H9 (cell line): ENCODE results near the gene CFAP97D2. TPM values are rescaled to one million over a fixed set of nuclear protein-coding genes. Genes with fewer than 3 reads are reported as not detected.

Experiments
- DNase-seq: peaks from one replicate; pipeline ENCODE4 v3.0.0-alpha.2; 2017
- H2AFZ ChIP-seq: one replicate; pipeline ENCODE4 v1.6.1; 2013; ENCODE audit warnings: mild to moderate bottlenecking, low read length, control low read depth, moderate library complexity
- H2AK5ac ChIP-seq: 2 replicates; pipeline ENCODE4 v1.6.1; 2013; ENCODE audit warnings: low read length, control low read depth, mixed read lengths; ENCODE audit not compliant: insufficient read length
- H2BK120ac ChIP-seq: one replicate; pipeline ENCODE4 v1.6.1; 2013; ENCODE audit warnings: low read depth, mild to moderate bottlenecking, low read length, control low read depth, inconsistent platforms; ENCODE audit not compliant: poor library complexity, severe bottlenecking
- H2BK12ac ChIP-seq: 2 replicates; pipeline ENCODE4 v1.6.1; 2013; ENCODE audit warnings: low read length, control low read depth, mixed read lengths, low read depth; ENCODE audit not compliant: insufficient read length
- H2BK15ac ChIP-seq: 2 replicates; pipeline ENCODE4 v1.6.1; 2013; ENCODE audit warnings: low read depth, low read length, control low read depth
- H2BK20ac ChIP-seq: one replicate; pipeline ENCODE4 v1.6.1; 2013; ENCODE audit warnings: low read depth, mild to moderate bottlenecking, low read length, control low read depth, inconsistent platforms; ENCODE audit not compliant: poor library complexity, severe bottlenecking
- H2BK5ac ChIP-seq: 2 replicates; pipeline ENCODE4 v1.6.1; 2013; ENCODE audit warnings: low read length, control low read depth, mixed read lengths; ENCODE audit not compliant: insufficient read length
- H3K14ac ChIP-seq: 2 replicates; pipeline ENCODE4 v1.6.1; 2013; ENCODE audit warnings: low read length, control low read depth; ENCODE audit not compliant: insufficient read depth
- H3K18ac ChIP-seq: 2 replicates; pipeline ENCODE4 v1.6.1; 2013; ENCODE audit warnings: low read depth, mild to moderate bottlenecking, mixed read lengths, low read length, control low read depth; ENCODE audit not compliant: insufficient read length
- H3K23ac ChIP-seq: 2 replicates; pipeline ENCODE4 v1.6.1; 2013; ENCODE audit warnings: low read length, control low read depth, mixed read lengths, low read depth; ENCODE audit not compliant: insufficient read length
- H3K23me2 ChIP-seq: 2 replicates; pipeline ENCODE4 v1.6.1; 2013; ENCODE audit warnings: low read depth, mild to moderate bottlenecking, mixed read lengths, low read length, control low read depth; ENCODE audit not compliant: insufficient read length, poor library complexity, severe bottlenecking
- H3K27ac ChIP-seq: 2 replicates; pipeline ENCODE4 v1.5.1; 2013; ENCODE audit warnings: low read length, control low read depth, mixed read lengths, low read depth; ENCODE audit not compliant: insufficient read length
- H3K27me3 ChIP-seq: 2 replicates; pipeline ENCODE4 v1.6.1; 2013; ENCODE audit warnings: low read length, control low read depth, inconsistent platforms; ENCODE audit not compliant: insufficient read depth
- H3K4ac ChIP-seq: 2 replicates; pipeline ENCODE4 v1.6.1; 2013; ENCODE audit warnings: low read depth, mild to moderate bottlenecking, control low read depth, inconsistent platforms, low read length, moderate library complexity
- H3K4me1 ChIP-seq: 2 replicates; pipeline ENCODE4 v1.6.1; 2013; ENCODE audit warnings: low read length, control low read depth, inconsistent platforms; ENCODE audit not compliant: insufficient read depth
- H3K4me2 ChIP-seq: 2 replicates; pipeline ENCODE4 v1.6.1; 2013; ENCODE audit warnings: low read length, control low read depth, mixed read lengths; ENCODE audit not compliant: insufficient read length, insufficient read depth
- H3K56ac ChIP-seq: 2 replicates; pipeline ENCODE4 v1.6.1; 2013; ENCODE audit warnings: low read depth, mild to moderate bottlenecking, mixed read lengths, low read length, control low read depth; ENCODE audit not compliant: insufficient read length
- H3K79me1 ChIP-seq: 2 replicates; pipeline ENCODE4 v1.6.1; 2013; ENCODE audit warnings: low read depth, mild to moderate bottlenecking, moderate library complexity, low read length, control low read depth, inconsistent platforms; ENCODE audit not compliant: insufficient read depth, poor library complexity, severe bottlenecking
- H3K79me2 ChIP-seq: 2 replicates; pipeline ENCODE4 v1.6.1; 2013; ENCODE audit warnings: low read length, control low read depth, inconsistent platforms; ENCODE audit not compliant: insufficient read depth
- H3K9ac ChIP-seq: 2 replicates; pipeline ENCODE4 v1.6.1; 2013; ENCODE audit warnings: low read length, control low read depth, mixed read lengths; ENCODE audit not compliant: insufficient read length; ENCODE audit errors: extremely low read depth
- H3K9me3 ChIP-seq: one replicate; pipeline ENCODE4 v1.6.1; 2013; ENCODE audit warnings: low read depth, low read length, inconsistent platforms; ENCODE audit not compliant: control insufficient read depth
- H3T11ph ChIP-seq: one replicate; pipeline ENCODE4 v1.6.1; 2013; ENCODE audit warnings: mild to moderate bottlenecking, low read length, control low read depth, inconsistent platforms
- H4K20me1 ChIP-seq: one replicate; pipeline ENCODE4 v1.6.1; 2013; ENCODE audit not compliant: control insufficient read depth, insufficient read length, insufficient read depth
- H4K5ac ChIP-seq: 2 replicates; pipeline ENCODE4 v1.6.1; 2013; ENCODE audit warnings: low read depth, mild to moderate bottlenecking, mixed read lengths, low read length, control low read depth; ENCODE audit not compliant: insufficient read length
- H4K8ac ChIP-seq: replicated peaks from 2 replicates; pipeline ENCODE4 v1.6.1; 2013; ENCODE audit warnings: low read length, control low read depth, mixed read lengths, low read depth; ENCODE audit not compliant: insufficient read length
- H4K91ac ChIP-seq: 2 replicates; pipeline ENCODE4 v1.6.1; 2013; ENCODE audit warnings: low read depth, mild to moderate bottlenecking, moderate library complexity, mixed read lengths, low read length, control low read depth; ENCODE audit not compliant: insufficient read length
- H3K27ac Mint-ChIP-seq, 3 experiments: 2 replicates in 2 of 3; 3 replicates in 1 of 3; pipeline ENCODE4 v1.8.0; 2020 to 2021; ENCODE audit warnings: mixed read lengths in 3 of 3, mild to moderate bottlenecking in 1 of 3, moderate library complexity in 1 of 3
- H3K27me3 Mint-ChIP-seq: 2 replicates; pipeline ENCODE4 v1.8.0; 2021; ENCODE audit warnings: low read depth, mild to moderate bottlenecking, moderate library complexity, mixed read lengths
- H3K36me3 Mint-ChIP-seq, 3 experiments: 2 replicates in 2 of 3; 3 replicates in 1 of 3; pipeline ENCODE4 v1.8.0; 2020 to 2021; ENCODE audit warnings: low read depth in 3 of 3, mixed read lengths in 3 of 3; ENCODE audit not compliant: insufficient read depth in 1 of 3
- H3K4me1 Mint-ChIP-seq, 2 experiments: 2 replicates each; pipeline ENCODE4 v1.8.0; 2020; ENCODE audit warnings: mixed read lengths in 2 of 2
- H3K4me3 Mint-ChIP-seq, 2 experiments: 2 replicates in 1 of 2; 3 replicates in 1 of 2; pipeline ENCODE4 v1.8.0; 2020 to 2021; ENCODE audit warnings: mild to moderate bottlenecking in 2 of 2, mixed read lengths in 2 of 2, moderate library complexity in 1 of 2
- H3K9me3 Mint-ChIP-seq, 2 experiments: 2 replicates in 1 of 2; 3 replicates in 1 of 2; pipeline ENCODE4 v1.8.0; 2020; ENCODE audit warnings: mild to moderate bottlenecking in 2 of 2, mixed read lengths in 2 of 2, moderate library complexity in 1 of 2
- WGBS: extraction: QIAGEN DNeasy Blood & Tissue Kit; methylation state at CpG from one replicate; pipeline ENCODE4 v1.1.7; 2013; ENCODE audit warnings: missing lambda C conversion rate, low lambda C conversion rate, mixed read lengths; ENCODE audit not compliant: insufficient read length; ENCODE audit errors: extremely low coverage; 5-methylcytosine and 5-hydroxymethylcytosine counted together
- total RNA-seq: library from RNA; stranded (reverse); gene quantifications from 2 replicates; pipeline ENCODE4 v1.2.1, GENCODE V29; 2021
- TF ChIP-seq, protein P1 (sequence below): fragments of 200-600 bp; sonication (generic); conservative IDR thresholded peaks from 3 replicates; pipeline ENCODE4 v1.8.0; 2021; ENCODE audit warnings: antibody characterized with exemption, mild to moderate bottlenecking

Gene CFAP97D2
- total RNA-seq, 1 experiment from 2014 or later = not detected

DNA sequence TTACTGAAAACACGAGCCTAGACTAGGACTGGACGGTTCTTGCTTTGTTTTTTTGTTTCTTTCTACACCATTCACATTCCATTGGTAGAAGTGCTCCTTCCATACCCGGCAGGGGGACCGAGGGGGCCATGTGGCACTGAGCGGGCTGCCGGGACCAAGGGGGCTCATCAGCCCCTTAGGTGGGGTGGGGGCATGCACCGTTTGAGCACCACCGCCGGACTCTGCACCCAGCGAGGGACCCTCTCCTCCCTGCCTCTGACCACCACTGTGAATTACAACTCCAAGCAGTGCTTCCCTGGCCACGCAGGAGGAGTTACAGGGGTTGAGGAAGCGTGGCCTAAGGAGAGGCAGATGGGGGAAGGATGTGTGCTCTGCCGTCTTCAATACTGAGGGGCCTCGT, 15.0 kb upstream of the CFAP97D2 start:
- no peak overlapping the region for H3K4me3 Mint-ChIP-seq

More for the DNA sequence above, 15.0 kb upstream of the CFAP97D2 start:
- no peak overlapping the region for H3K23ac ChIP-seq
- no peak overlapping the region for H4K5ac ChIP-seq
- H3K9me3 Mint-ChIP-seq = no peaks in the 10 kb centered on the region
- H2BK20ac ChIP-seq = no peak overlapping the region
- H3K27ac Mint-ChIP-seq = peak overlapping the region in 1 of 3 experiments; percentile 74; a peak in 2 of 7 replicates
- no peaks in the 10 kb centered on the region for H3K9me3 ChIP-seq
- no peak overlapping the region for H3K14ac ChIP-seq
- H3K9ac ChIP-seq = no peak overlapping the region
- H3K56ac ChIP-seq = no peak overlapping the region
- no peaks in the 10 kb centered on the region for H3K27me3 ChIP-seq
- no peak overlapping the region for H3K27ac ChIP-seq
- H3K4me1 ChIP-seq = no peaks in the 10 kb centered on the region
- TF ChIP-seq, protein P1, sequence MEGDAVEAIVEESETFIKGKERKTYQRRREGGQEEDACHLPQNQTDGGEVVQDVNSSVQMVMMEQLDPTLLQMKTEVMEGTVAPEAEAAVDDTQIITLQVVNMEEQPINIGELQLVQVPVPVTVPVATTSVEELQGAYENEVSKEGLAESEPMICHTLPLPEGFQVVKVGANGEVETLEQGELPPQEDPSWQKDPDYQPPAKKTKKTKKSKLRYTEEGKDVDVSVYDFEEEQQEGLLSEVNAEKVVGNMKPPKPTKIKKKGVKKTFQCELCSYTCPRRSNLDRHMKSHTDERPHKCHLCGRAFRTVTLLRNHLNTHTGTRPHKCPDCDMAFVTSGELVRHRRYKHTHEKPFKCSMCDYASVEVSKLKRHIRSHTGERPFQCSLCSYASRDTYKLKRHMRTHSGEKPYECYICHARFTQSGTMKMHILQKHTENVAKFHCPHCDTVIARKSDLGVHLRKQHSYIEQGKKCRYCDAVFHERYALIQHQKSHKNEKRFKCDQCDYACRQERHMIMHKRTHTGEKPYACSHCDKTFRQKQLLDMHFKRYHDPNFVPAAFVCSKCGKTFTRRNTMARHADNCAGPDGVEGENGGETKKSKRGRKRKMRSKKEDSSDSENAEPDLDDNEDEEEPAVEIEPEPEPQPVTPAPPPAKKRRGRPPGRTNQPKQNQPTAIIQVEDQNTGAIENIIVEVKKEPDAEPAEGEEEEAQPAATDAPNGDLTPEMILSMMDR = no peak
- no peak overlapping the region for H2BK12ac ChIP-seq
- H2BK15ac ChIP-seq = no peak overlapping the region
- H2AFZ ChIP-seq = no peak overlapping the region
- no CpG with 5 or more reads among the region's 14 CpGs for WGBS
- H4K91ac ChIP-seq = no peak overlapping the region
- H3K4me2 ChIP-seq = no peak overlapping the region
- no peak overlapping the region for H3K4ac ChIP-seq
- peaks cover 31% of the 10 kb centered on the region for H3K27me3 Mint-ChIP-seq
- no peak overlapping the region for H2AK5ac ChIP-seq
- H4K8ac ChIP-seq = no peak overlapping the region
- no peak overlapping the region for H2BK120ac ChIP-seq
- H2BK5ac ChIP-seq = no peak overlapping the region
- H4K20me1 ChIP-seq = no peaks in the 10 kb centered on the region
- no peaks in the 10 kb centered on the region for H3K23me2 ChIP-seq
- H3K4me1 Mint-ChIP-seq = peaks cover 0 to 8% of the 10 kb centered on the region in 2 experiments; a peak in 3 of 4 replicates
- H3T11ph ChIP-seq = no peak overlapping the region
- H3K79me1 ChIP-seq = no peaks in the 10 kb centered on the region
- H3K36me3 Mint-ChIP-seq = no peaks in the 10 kb centered on the region
- H3K18ac ChIP-seq = no peak overlapping the region
- DNase-seq = no peak
- H3K79me2 ChIP-seq = no peaks in the 10 kb centered on the region
